CD14-positive monocyte (primary cell): ENCODE measurements around the gene NKAIN2. TPM values are rescaled to one million over a fixed set of nuclear protein-coding genes. Genes with fewer than 3 reads are reported as not detected.

Experiments used
- DNase-seq, 3 donors: peaks; one replicate each; pipeline ENCODE4 v3.0.0-alpha.2; 2011 to 2022
- H2AFZ ChIP-seq: 2 replicates; pipeline ENCODE4 v1.6.0; 2012; ENCODE audit warnings: mild to moderate bottlenecking, low read depth, low read length, inconsistent platforms; ENCODE audit not compliant: insufficient read depth, poor library complexity, severe bottlenecking
- H3K27ac ChIP-seq, 2 donors: 1 replicate in 1 of 2; 2 replicates in 1 of 2; pipeline ENCODE4 v1.5.1; 2012 to 2013; ENCODE audit warnings: low read length in 2 of 2, control low read depth in 1 of 2, inconsistent platforms in 1 of 2, low read depth in 1 of 2, mild to moderate bottlenecking in 1 of 2
- H3K27me3 ChIP-seq, 2 donors: one replicate each; pipeline versions ENCODE4 v1.6.0 to v1.6.1; 2011 to 2013; ENCODE audit warnings: low read length in 2 of 2; ENCODE audit not compliant: control insufficient read depth in 2 of 2, insufficient read depth in 2 of 2
- H3K36me3 ChIP-seq, 2 donors: replicated peaks in 1 of 2; 1 replicate in 1 of 2; 2 replicates in 1 of 2; pipeline versions ENCODE4 v1.5.1 to v1.6.1; 2012 to 2013; ENCODE audit warnings: low read length in 2 of 2, control low read depth in 1 of 2, inconsistent platforms in 1 of 2, mild to moderate bottlenecking in 1 of 2; ENCODE audit not compliant: insufficient read depth in 2 of 2, control insufficient read depth in 1 of 2
- H3K4me1 ChIP-seq, 2 donors: 1 replicate in 1 of 2; 2 replicates in 1 of 2; pipeline versions ENCODE4 v1.5.1 to v1.6.1; 2012 to 2013; ENCODE audit warnings: low read length in 2 of 2, control low read depth in 1 of 2, inconsistent platforms in 1 of 2, mild to moderate bottlenecking in 1 of 2, moderate library complexity in 1 of 2; ENCODE audit not compliant: insufficient read depth in 2 of 2, control insufficient read depth in 1 of 2
- H3K4me2 ChIP-seq: replicated peaks from 2 replicates; pipeline ENCODE3; 2012; ENCODE audit warnings: low read length, moderate library complexity, mild to moderate bottlenecking; ENCODE audit not compliant: poor library complexity, severe bottlenecking; ENCODE audit errors: extremely low read depth
- H3K4me3 ChIP-seq, 3 experiments: fragments of 200-600 bp in 1 of 3; sonication (generic) in 1 of 3; replicated peaks in 1 of 3; 1 replicate in 2 of 3; 2 replicates in 1 of 3; pipeline ENCODE4 v1.5.1; 2011 to 2013; ENCODE audit warnings: low read length in 3 of 3, mild to moderate bottlenecking in 3 of 3, control low read depth in 2 of 3, low read depth in 2 of 3, inconsistent platforms in 1 of 3, moderate library complexity in 1 of 3
- H3K79me2 ChIP-seq: 2 replicates; pipeline ENCODE4 v1.6.0; 2012; ENCODE audit warnings: mild to moderate bottlenecking, control low read depth, inconsistent platforms, low read length, moderate library complexity; ENCODE audit not compliant: insufficient read depth
- H3K9ac ChIP-seq: 2 replicates; pipeline ENCODE4 v1.6.0; 2017; ENCODE audit warnings: low read length, mild to moderate bottlenecking; ENCODE audit not compliant: insufficient read depth, poor library complexity, severe bottlenecking
- H3K9me3 ChIP-seq, 2 donors: replicated peaks in 1 of 2; 1 replicate in 1 of 2; 2 replicates in 1 of 2; pipeline versions ENCODE4 v1.5.1 to v1.6.1; 2012 to 2013; ENCODE audit warnings: low read length in 2 of 2, control low read depth in 1 of 2; ENCODE audit not compliant: control insufficient read depth in 1 of 2, insufficient read depth in 1 of 2
- H4K20me1 ChIP-seq: 2 replicates; pipeline ENCODE4 v1.6.0; 2012; ENCODE audit warnings: mild to moderate bottlenecking, low read length, control low read depth, moderate library complexity; ENCODE audit not compliant: insufficient read depth
- H3K27ac Mint-ChIP-seq, 7 donors: one replicate each; pipeline ENCODE4 v1.8.0; 2020; ENCODE audit warnings: mild to moderate bottlenecking in 7 of 7, mixed read lengths in 7 of 7, moderate library complexity in 6 of 7, inconsistent platforms in 2 of 7
- H3K27me3 Mint-ChIP-seq, 3 donors: one replicate each; pipeline ENCODE4 v1.8.0; 2021 to 2022; ENCODE audit warnings: low read depth in 3 of 3, mild to moderate bottlenecking in 3 of 3, mixed read lengths in 3 of 3, moderate library complexity in 3 of 3, inconsistent platforms in 1 of 3
- H3K36me3 Mint-ChIP-seq, 2 donors: one replicate each; pipeline ENCODE4 v1.8.0; 2020; ENCODE audit warnings: mixed read lengths in 2 of 2, inconsistent platforms in 1 of 2, mild to moderate bottlenecking in 1 of 2
- H3K4me1 Mint-ChIP-seq: one replicate; pipeline ENCODE4 v1.8.0; 2020; ENCODE audit warnings: mild to moderate bottlenecking, mixed read lengths
- H3K4me3 Mint-ChIP-seq, 2 donors: one replicate each; pipeline ENCODE4 v1.8.0; 2020; ENCODE audit warnings: mild to moderate bottlenecking in 2 of 2, mixed read lengths in 2 of 2, moderate library complexity in 1 of 2
- H3K9me3 Mint-ChIP-seq, 7 donors: one replicate each; pipeline ENCODE4 v1.8.0; 2020 to 2022; ENCODE audit warnings: mixed read lengths in 7 of 7, mild to moderate bottlenecking in 6 of 7, moderate library complexity in 6 of 7, inconsistent platforms in 2 of 7
- CTCF ChIP-seq: fragments of 200-600 bp; IDR thresholded peaks from one replicate; pipeline ENCODE4 v1.8.0; 2022; ENCODE audit warnings: antibody characterized with exemption, mild to moderate bottlenecking
- WGBS: methylation state at CpG from one replicate; pipeline ENCODE4 v1.1.5; 2013; ENCODE audit warnings: missing lambda C conversion rate; ENCODE audit not compliant: insufficient coverage; 5-methylcytosine and 5-hydroxymethylcytosine counted together
- intact Hi-C, 2 donors: fragments of 100-400 bp; cut with micrococcal nuclease; formaldehyde crosslinking; loops; one replicate each; pipeline versions ENCODE4 v1.15.0 to v1.15.1; 2023
- polyA plus RNA-seq, 3 donors: library from polyadenylated mRNA; depleted of rRNA in 1 of 3; unstranded in 2 of 3; stranded (reverse) in 1 of 3; fragments of 300-500 nt in 2 of 3; fragments of >200 nt in 1 of 3; fragmentation: Illumina TruSeq in 2 of 3; gene quantifications; 1 replicate in 2 of 3; 2 replicates in 1 of 3; pipeline ENCODE4 v1.2.3, GENCODE V29; 2012 to 2021

NKAIN2 gene
- polyA plus RNA-seq, 3 donors, result not detected

- H3K9me3 ChIP-seq, result no peaks in the 10 kb centered on the region
- no peak for TF ChIP-seq CTCF
- no peak for DNase-seq
- Mint-ChIP-seq H3K4me3 (no peak overlapping the region), H3K27ac (no peak overlapping the region), H3K9me3 (no peaks in the 10 kb centered on the region), H3K4me1 (peaks cover 4% of the 10 kb centered on the region), H3K27me3 (peaks cover 0 to 2% (median 0%) of the 10 kb centered on the region in 3 donors), H3K36me3 (no peaks in the 10 kb centered on the region)
- no peaks in the 10 kb centered on the region for H3K36me3 ChIP-seq
- no peaks in the 10 kb centered on the region for H4K20me1 ChIP-seq
- no peak overlapping the region for H2AFZ ChIP-seq
- H3K4me2 ChIP-seq, result no peak overlapping the region
- H3K79me2 ChIP-seq, result no peaks in the 10 kb centered on the region
- no peak overlapping the region for H3K27ac ChIP-seq
- H3K4me1 ChIP-seq, result no peaks in the 10 kb centered on the region
- intact Hi-C loops, result no loop called here
- H3K9ac ChIP-seq, result no peak overlapping the region
- no peak overlapping the region for H3K4me3 ChIP-seq
- H3K27me3 ChIP-seq, result no peaks in the 10 kb centered on the region
Measured at GRCh38 chr6:124793398-124793797, 989.7 kb downstream of the NKAIN2 start.

GRCh38 chr6:124795643-124796463 is 992.2 kb downstream of the NKAIN2 start:
- peak; percentile 27 for TF ChIP-seq CTCF
- Histone ChIP-seq H3K36me3 (no peaks in the 10 kb centered on the region), H3K27ac (no peak overlapping the region), H3K4me2 (no peak overlapping the region), H3K9ac (no peak overlapping the region), H2AFZ (no peak overlapping the region), H3K4me3 (no peak overlapping the region), H3K27me3 (no peaks in the 10 kb centered on the region), H3K4me1 (no peaks in the 10 kb centered on the region), H3K9me3 (no peaks in the 10 kb centered on the region), H3K79me2 (no peaks in the 10 kb centered on the region), H4K20me1 (no peaks in the 10 kb centered on the region)
- Mint-ChIP-seq H3K27ac (no peak overlapping the region), H3K4me3 (no peak overlapping the region), H3K36me3 (no peaks in the 10 kb centered on the region), H3K9me3 (no peaks in the 10 kb centered on the region), H3K4me1 (no peaks in the 10 kb centered on the region), H3K27me3 (peaks cover 0 to 3% (median 0%) of the 10 kb centered on the region in 3 donors)
- peak in 1 of 3 donors; percentile 11 for DNase-seq
- intact Hi-C loops, result no loop called here
- WGBS, result no CpG with 5 or more reads among the region's 4 CpGs
